Ovary (tissue), 3 donors: ENCODE results near the gene TIGD4.

Experiments used
- CTCF ChIP-seq, 3 donors: fragments of 450-650 bp in 2 of 3; fragments of 200-600 bp in 1 of 3; IDR thresholded peaks; one replicate each; pipeline versions ENCODE4 v1.5.1 to v1.8.0; 2016 to 2022; ENCODE audit warnings: antibody characterized with exemption in 3 of 3, mild to moderate bottlenecking in 1 of 3
- EP300 ChIP-seq: sonication (generic); formaldehyde crosslinking; IDR thresholded peaks from one replicate; pipeline ENCODE4 v1.6.1; 2017; ENCODE audit warnings: antibody characterized with exemption
- POLR2A ChIP-seq: fragments of 450-650 bp; IDR thresholded peaks from one replicate; pipeline ENCODE4 v1.6.1; 2017; ENCODE audit warnings: antibody characterized with exemption, mild to moderate bottlenecking, moderate library complexity
- donor health status: DM: no; HTN: no; CAD: no.

GRCh38 chr4:152748619-152749018 lies 30.9 kb downstream of the TIGD4 start:
- no peak for TF ChIP-seq CTCF (IDR thresholded peaks at IDR 0.05)
- no peak for TF ChIP-seq POLR2A
- no peak for TF ChIP-seq EP300
